Measurements from ENCODE around the gene CADM2.

DNA sequence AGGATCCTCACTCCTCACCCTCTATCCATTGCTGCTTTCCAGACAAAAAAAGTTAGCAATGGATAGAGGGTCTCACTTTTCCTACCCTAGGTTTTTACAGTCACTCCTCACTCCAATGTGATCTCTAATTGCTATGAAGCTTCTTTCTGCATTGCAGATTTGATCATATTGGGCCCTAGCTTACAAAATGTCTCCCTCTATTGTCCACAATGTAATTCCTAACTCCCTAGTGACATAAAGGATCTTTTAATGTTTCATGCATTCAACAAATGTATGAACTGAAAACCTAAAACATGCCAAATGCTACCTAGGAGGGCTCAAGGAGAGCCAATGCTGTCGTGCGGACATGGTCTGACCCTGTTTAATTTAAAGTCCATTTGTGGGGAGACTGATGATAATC, 234.8 kb downstream of the CADM2 start:
- TF ChIP-seq ZNF610 (tag by site-specific recombination; IDR thresholded peaks at IDR 0.05; ENCODE audit: borderline replicate concordance), result no peak
- TF ChIP-seq, protein P1, sequence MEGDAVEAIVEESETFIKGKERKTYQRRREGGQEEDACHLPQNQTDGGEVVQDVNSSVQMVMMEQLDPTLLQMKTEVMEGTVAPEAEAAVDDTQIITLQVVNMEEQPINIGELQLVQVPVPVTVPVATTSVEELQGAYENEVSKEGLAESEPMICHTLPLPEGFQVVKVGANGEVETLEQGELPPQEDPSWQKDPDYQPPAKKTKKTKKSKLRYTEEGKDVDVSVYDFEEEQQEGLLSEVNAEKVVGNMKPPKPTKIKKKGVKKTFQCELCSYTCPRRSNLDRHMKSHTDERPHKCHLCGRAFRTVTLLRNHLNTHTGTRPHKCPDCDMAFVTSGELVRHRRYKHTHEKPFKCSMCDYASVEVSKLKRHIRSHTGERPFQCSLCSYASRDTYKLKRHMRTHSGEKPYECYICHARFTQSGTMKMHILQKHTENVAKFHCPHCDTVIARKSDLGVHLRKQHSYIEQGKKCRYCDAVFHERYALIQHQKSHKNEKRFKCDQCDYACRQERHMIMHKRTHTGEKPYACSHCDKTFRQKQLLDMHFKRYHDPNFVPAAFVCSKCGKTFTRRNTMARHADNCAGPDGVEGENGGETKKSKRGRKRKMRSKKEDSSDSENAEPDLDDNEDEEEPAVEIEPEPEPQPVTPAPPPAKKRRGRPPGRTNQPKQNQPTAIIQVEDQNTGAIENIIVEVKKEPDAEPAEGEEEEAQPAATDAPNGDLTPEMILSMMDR (tag by site-specific recombination; IDR thresholded peaks at IDR 0.05), result no peak
- TF ChIP-seq ZNF133 (tag by site-specific recombination; IDR thresholded peaks at IDR 0.05), result no peak
- no peak for TF ChIP-seq ZNF302 (tag by site-specific recombination; IDR thresholded peaks at IDR 0.05; ENCODE audit: low read depth)
- TF ChIP-seq SALL2 (tag by site-specific recombination; IDR thresholded peaks at IDR 0.05; ENCODE audit: borderline replicate concordance), result no peak
- TF ChIP-seq, protein P2, sequence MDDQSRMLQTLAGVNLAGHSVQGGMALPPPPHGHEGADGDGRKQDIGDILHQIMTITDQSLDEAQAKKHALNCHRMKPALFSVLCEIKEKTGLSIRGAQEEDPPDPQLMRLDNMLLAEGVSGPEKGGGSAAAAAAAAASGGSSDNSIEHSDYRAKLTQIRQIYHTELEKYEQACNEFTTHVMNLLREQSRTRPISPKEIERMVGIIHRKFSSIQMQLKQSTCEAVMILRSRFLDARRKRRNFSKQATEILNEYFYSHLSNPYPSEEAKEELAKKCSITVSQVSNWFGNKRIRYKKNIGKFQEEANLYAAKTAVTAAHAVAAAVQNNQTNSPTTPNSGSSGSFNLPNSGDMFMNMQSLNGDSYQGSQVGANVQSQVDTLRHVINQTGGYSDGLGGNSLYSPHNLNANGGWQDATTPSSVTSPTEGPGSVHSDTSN (CRISPR knock-in tag; IDR thresholded peaks at IDR 0.05), result no peak
- no peak for TF ChIP-seq BCL11B (tag by site-specific recombination; IDR thresholded peaks at IDR 0.05; ENCODE audit: low read depth)
- TF ChIP-seq, protein P3, sequence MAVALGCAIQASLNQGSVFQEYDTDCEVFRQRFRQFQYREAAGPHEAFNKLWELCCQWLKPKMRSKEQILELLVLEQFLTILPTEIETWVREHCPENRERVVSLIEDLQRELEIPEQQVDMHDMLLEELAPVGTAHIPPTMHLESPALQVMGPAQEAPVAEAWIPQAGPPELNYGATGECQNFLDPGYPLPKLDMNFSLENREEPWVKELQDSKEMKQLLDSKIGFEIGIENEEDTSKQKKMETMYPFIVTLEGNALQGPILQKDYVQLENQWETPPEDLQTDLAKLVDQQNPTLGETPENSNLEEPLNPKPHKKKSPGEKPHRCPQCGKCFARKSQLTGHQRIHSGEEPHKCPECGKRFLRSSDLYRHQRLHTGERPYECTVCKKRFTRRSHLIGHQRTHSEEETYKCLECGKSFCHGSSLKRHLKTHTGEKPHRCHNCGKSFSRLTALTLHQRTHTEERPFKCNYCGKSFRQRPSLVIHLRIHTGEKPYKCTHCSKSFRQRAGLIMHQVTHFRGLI (tag by site-specific recombination; IDR thresholded peaks at IDR 0.05), result no peak
- no peak for TF ChIP-seq ZBTB11 (tag by site-specific recombination; conservative IDR thresholded peaks at IDR 0.05; ENCODE audit: low read depth)
- no peak for TF ChIP-seq ZNF175 (tag by site-specific recombination; IDR thresholded peaks at IDR 0.05)
- TF ChIP-seq, protein P4, sequence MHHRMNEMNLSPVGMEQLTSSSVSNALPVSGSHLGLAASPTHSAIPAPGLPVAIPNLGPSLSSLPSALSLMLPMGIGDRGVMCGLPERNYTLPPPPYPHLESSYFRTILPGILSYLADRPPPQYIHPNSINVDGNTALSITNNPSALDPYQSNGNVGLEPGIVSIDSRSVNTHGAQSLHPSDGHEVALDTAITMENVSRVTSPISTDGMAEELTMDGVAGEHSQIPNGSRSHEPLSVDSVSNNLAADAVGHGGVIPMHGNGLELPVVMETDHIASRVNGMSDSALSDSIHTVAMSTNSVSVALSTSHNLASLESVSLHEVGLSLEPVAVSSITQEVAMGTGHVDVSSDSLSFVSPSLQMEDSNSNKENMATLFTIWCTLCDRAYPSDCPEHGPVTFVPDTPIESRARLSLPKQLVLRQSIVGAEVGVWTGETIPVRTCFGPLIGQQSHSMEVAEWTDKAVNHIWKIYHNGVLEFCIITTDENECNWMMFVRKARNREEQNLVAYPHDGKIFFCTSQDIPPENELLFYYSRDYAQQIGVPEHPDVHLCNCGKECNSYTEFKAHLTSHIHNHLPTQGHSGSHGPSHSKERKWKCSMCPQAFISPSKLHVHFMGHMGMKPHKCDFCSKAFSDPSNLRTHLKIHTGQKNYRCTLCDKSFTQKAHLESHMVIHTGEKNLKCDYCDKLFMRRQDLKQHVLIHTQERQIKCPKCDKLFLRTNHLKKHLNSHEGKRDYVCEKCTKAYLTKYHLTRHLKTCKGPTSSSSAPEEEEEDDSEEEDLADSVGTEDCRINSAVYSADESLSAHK (tag by site-specific recombination; IDR thresholded peaks at IDR 0.05), result no peak
- TF ChIP-seq GLI4 (tag by site-specific recombination; IDR thresholded peaks at IDR 0.05), result no peak
- no peak for TF ChIP-seq ZNF76 (tag by site-specific recombination; IDR thresholded peaks at IDR 0.05; ENCODE audit: borderline replicate concordance, low read depth)
